ENCODE results near the gene SLC24A3.

The SLC24A3 gene

GRCh38 chr20:19304886-19305415, 92.5 kb downstream of the SLC24A3 start:
- no peak for DNase-seq (ENCODE audit: low spot score)

- DNase-seq (ENCODE audit: low spot score): no peak
These were observed 95.7 kb downstream of the SLC24A3 start for GRCh38 chr20:19308146-19308545.

- no peak for DNase-seq (ENCODE audit: low spot score)
These were observed 98.1 kb downstream of the SLC24A3 start for GRCh38 chr20:19310541-19310940.

- DNase-seq (ENCODE audit: low spot score): no peak
These were observed 101.1 kb downstream of the SLC24A3 start for GRCh38 chr20:19313342-19314069.

GRCh38 chr20:19314621-19315020, 102.2 kb downstream of the SLC24A3 start:
- no peak for DNase-seq (ENCODE audit: low spot score)

GRCh38 chr20:19317237-19318069, 105.0 kb downstream of the SLC24A3 start:
- no peak for DNase-seq (ENCODE audit: low spot score)

- no peak for DNase-seq (ENCODE audit: low spot score)
These were observed 106.2 kb downstream of the SLC24A3 start for GRCh38 chr20:19318610-19319009.

- no peak for DNase-seq (ENCODE audit: low spot score)
These were observed 107.6 kb downstream of the SLC24A3 start for GRCh38 chr20:19320005-19320404.

GRCh38 chr20:19321176-19321575, 108.7 kb downstream of the SLC24A3 start:
- DNase-seq (ENCODE audit: low spot score): no peak

- DNase-seq (ENCODE audit: low spot score): no peak
These were observed 109.9 kb downstream of the SLC24A3 start for GRCh38 chr20:19322061-19322985.

- DNase-seq (ENCODE audit: low spot score): no peak
These were observed 115.0 kb downstream of the SLC24A3 start for GRCh38 chr20:19327401-19327800.

- no peak for DNase-seq (ENCODE audit: low spot score)
These were observed 116.2 kb downstream of the SLC24A3 start for GRCh38 chr20:19328676-19329075.

- DNase-seq (ENCODE audit: low spot score): no peak
These were observed 117.6 kb downstream of the SLC24A3 start for GRCh38 chr20:19330038-19330437.

- no peak for DNase-seq (ENCODE audit: low spot score)
These were observed 118.3 kb downstream of the SLC24A3 start for GRCh38 chr20:19330731-19331130.

- no peak for DNase-seq (ENCODE audit: low spot score)
These were observed 121.1 kb downstream of the SLC24A3 start for GRCh38 chr20:19333563-19333962.

GRCh38 chr20:19335341-19335740, 122.9 kb downstream of the SLC24A3 start:
- DNase-seq (ENCODE audit: low spot score): no peak

GRCh38 chr20:19335916-19336315, 123.5 kb downstream of the SLC24A3 start:
- DNase-seq (ENCODE audit: low spot score): no peak

GRCh38 chr20:19336631-19337030, 124.2 kb downstream of the SLC24A3 start:
- no peak for DNase-seq (ENCODE audit: low spot score)

GRCh38 chr20:19338380-19338779, 125.9 kb downstream of the SLC24A3 start:
- DNase-seq (ENCODE audit: low spot score): no peak

GRCh38 chr20:19338960-19339359, 126.5 kb downstream of the SLC24A3 start:
- no peak for DNase-seq (ENCODE audit: low spot score)

- no peak for DNase-seq (ENCODE audit: low spot score)
These were observed 129.1 kb downstream of the SLC24A3 start for GRCh38 chr20:19341348-19342053.
